WTC11 (cell line): Measurements from ENCODE around the gene KDM4E. TPM values are rescaled to one million over a fixed set of nuclear protein-coding genes. Genes with fewer than 3 reads are reported as not detected.

Experiments used
- ATAC-seq: fragments of 200-7000 bp; cut with Tn5 transposase; 2 replicates; pipeline ENCODE4 v1.10.0; 2021; ENCODE audit warnings: mild to moderate bottlenecking, moderate library complexity
- CTCF ChIA-PET: fragments of 300-600 bp; sonication (Branson Sonifier 250); formaldehyde crosslinking; loops from one replicate; lab custom pipeline; 2021; ENCODE audit warnings: antibody characterized with exemption; lab: Charles Lee
- POLR2A ChIA-PET: fragments of 350-600 bp; sonication (Branson Sonifier 250); formaldehyde crosslinking; loops from one replicate; lab custom pipeline; 2021; ENCODE audit warnings: antibody characterized with exemption; lab: Charles Lee
- DNase-seq: peaks from one replicate; pipeline ENCODE4 v3.0.0; 2021; ENCODE audit warnings: low spot score
- H3K27ac Mint-ChIP-seq: 2 replicates; pipeline ENCODE4 v1.8.0; 2021; ENCODE audit warnings: mixed read lengths
- H3K27me3 Mint-ChIP-seq: 2 replicates; pipeline ENCODE4 v1.8.0; 2021; ENCODE audit warnings: low read depth, mild to moderate bottlenecking, moderate library complexity, mixed read lengths
- H3K36me3 Mint-ChIP-seq: 2 replicates; pipeline ENCODE4 v1.8.0; 2021; ENCODE audit warnings: mixed read lengths
- H3K4me1 Mint-ChIP-seq: 2 replicates; pipeline ENCODE4 v1.8.0; 2022; ENCODE audit warnings: mixed read lengths
- H3K4me3 Mint-ChIP-seq: 2 replicates; pipeline ENCODE4 v1.8.0; 2021; ENCODE audit warnings: mild to moderate bottlenecking, moderate library complexity, mixed read lengths
- H3K9me3 Mint-ChIP-seq: 2 replicates; pipeline ENCODE4 v1.8.0; 2021; ENCODE audit warnings: mixed read lengths
- ARID4B ChIP-seq: sonication (generic); formaldehyde crosslinking; IDR thresholded peaks from 2 replicates; pipeline ENCODE4 v1.8.0; 2023; ENCODE audit warnings: missing genetic modification reagents, mild to moderate bottlenecking, borderline replicate concordance
- ATF1 ChIP-seq: sonication (generic); formaldehyde crosslinking; IDR thresholded peaks from 2 replicates; pipeline ENCODE4 v1.8.1; 2023; ENCODE audit warnings: mild to moderate bottlenecking, moderate library complexity, missing genetic modification reagents
- CBFB ChIP-seq: sonication (generic); formaldehyde crosslinking; IDR thresholded peaks from 2 replicates; pipeline ENCODE4 v1.8.1; 2022; ENCODE audit warnings: mild to moderate bottlenecking, low read depth, missing genetic modification reagents
- HMGA2 ChIP-seq: fragments of 250-450 bp; sonication (Bioruptor Pico); IDR thresholded peaks from 2 replicates; pipeline ENCODE4 v1.4.0; 2021; ENCODE audit warnings: mild to moderate bottlenecking, moderate library complexity
- HMGXB4 ChIP-seq: sonication (generic); formaldehyde crosslinking; IDR thresholded peaks from 2 replicates; pipeline ENCODE4 v1.8.1; 2023; ENCODE audit warnings: mild to moderate bottlenecking, moderate library complexity, missing genetic modification reagents
- KAT7 ChIP-seq: sonication (generic); formaldehyde crosslinking; IDR thresholded peaks from 2 replicates; pipeline ENCODE4 v1.8.1; 2023; ENCODE audit warnings: missing genetic modification reagents, mild to moderate bottlenecking, borderline replicate concordance
- MLX ChIP-seq: sonication (generic); formaldehyde crosslinking; IDR thresholded peaks from 2 replicates; pipeline ENCODE4 v1.8.1; 2023; ENCODE audit warnings: mild to moderate bottlenecking, missing genetic modification reagents, moderate library complexity
- NFATC4 ChIP-seq: fragments of 250-450 bp; sonication (Bioruptor Pico); IDR thresholded peaks from 2 replicates; pipeline ENCODE4 v1.9.0; 2021; ENCODE audit warnings: mild to moderate bottlenecking
- NFE2L1 ChIP-seq: sonication (generic); formaldehyde crosslinking; IDR thresholded peaks from 2 replicates; pipeline ENCODE4 v1.8.1; 2023; ENCODE audit warnings: missing genetic modification reagents
- PRDM15 ChIP-seq: sonication (generic); formaldehyde crosslinking; IDR thresholded peaks from 2 replicates; pipeline ENCODE4 v1.8.0; 2022; ENCODE audit warnings: missing genetic modification reagents
- SMAD3 ChIP-seq: sonication (generic); formaldehyde crosslinking; IDR thresholded peaks from 2 replicates; pipeline ENCODE4 v1.8.0; 2022; ENCODE audit warnings: missing genetic modification reagents, mild to moderate bottlenecking, borderline replicate concordance
- SMAD4 ChIP-seq: sonication (generic); formaldehyde crosslinking; IDR thresholded peaks from 2 replicates; pipeline ENCODE4 v1.8.0; 2022; ENCODE audit warnings: mild to moderate bottlenecking, missing genetic modification reagents
- SOX15 ChIP-seq: fragments of 250-450 bp; sonication (Bioruptor Pico); IDR thresholded peaks from 2 replicates; pipeline ENCODE4 v1.9.0; 2021; ENCODE audit warnings: mild to moderate bottlenecking
- SP1 ChIP-seq: sonication (generic); formaldehyde crosslinking; conservative IDR thresholded peaks from 2 replicates; pipeline ENCODE4 v1.8.1; 2022; ENCODE audit warnings: missing genetic modification reagents
- ZNF121 ChIP-seq: sonication (generic); formaldehyde crosslinking; IDR thresholded peaks from 2 replicates; pipeline ENCODE4 v1.8.0; 2023; ENCODE audit warnings: missing genetic modification reagents
- ZNF396 ChIP-seq: fragments of 250-450 bp; sonication (Bioruptor Pico); IDR thresholded peaks from 2 replicates; pipeline ENCODE4 v1.8.0; 2021; ENCODE audit warnings: mild to moderate bottlenecking, moderate library complexity, borderline replicate concordance
- ZNF532 ChIP-seq: fragments of 250-450 bp; sonication (Bioruptor Pico); IDR thresholded peaks from 2 replicates; pipeline ENCODE4 v1.9.0; 2021; ENCODE audit warnings: mild to moderate bottlenecking, borderline replicate concordance
- total RNA-seq: library from RNA; stranded (reverse); gene quantifications from 3 replicates; pipeline ENCODE4 v1.2.3, GENCODE V29; 2021

The KDM4E gene
- total RNA-seq, 1 experiment from 2014 or later = not detected

GRCh38 chr11:95042906-95043305 is 17.8 kb downstream of the KDM4E start:
- no peak for ATAC-seq
- POLR2A ChIA-PET = no interaction called here
- no peak overlapping the region for H3K4me3 Mint-ChIP-seq
- no peaks in the 10 kb centered on the region for H3K4me1 Mint-ChIP-seq
- no peak for DNase-seq
- CTCF ChIA-PET = no interaction called here
- TF ChIP-seq PRDM15 = no peak
- TF ChIP-seq CBFB (CRISPR knock-in tag) = no peak
- TF ChIP-seq ATF1 (CRISPR knock-in tag) = no peak
- no peak for TF ChIP-seq SMAD3 (CRISPR knock-in tag)
- no peak for TF ChIP-seq SP1
- no peak for TF ChIP-seq SOX15 (CRISPR knock-in tag)
- TF ChIP-seq ZNF532 (CRISPR knock-in tag) = no peak
- TF ChIP-seq, all 79 proteins: peak for 0
- H3K27ac Mint-ChIP-seq = no peak overlapping the region
- peaks cover 9% of the 10 kb centered on the region; the same call in 1 of the 2 replicates for H3K27me3 Mint-ChIP-seq
- H3K9me3 Mint-ChIP-seq = peaks cover 4% of the 10 kb centered on the region; the same call in 1 of the 2 replicates
- no peaks in the 10 kb centered on the region for H3K36me3 Mint-ChIP-seq

GRCh38 chr11:95044010-95044409 is 19.0 kb downstream of the KDM4E start:
- H3K27me3 Mint-ChIP-seq = peaks cover 9% of the 10 kb centered on the region; the same call in 1 of the 2 replicates
- no peak overlapping the region for H3K4me3 Mint-ChIP-seq
- TF ChIP-seq MLX (CRISPR knock-in tag) (no peak), SMAD3 (CRISPR knock-in tag) (no peak), ZNF121 (CRISPR knock-in tag) (no peak), HMGA2 (CRISPR knock-in tag) (no peak), HMGXB4 (CRISPR knock-in tag) (no peak), NFATC4 (CRISPR knock-in tag) (no peak), NFE2L1 (no peak)
- DNase-seq = no peak
- ChIA-PET POLR2A (no interaction called here), CTCF (no interaction called here)
- no peak for ATAC-seq
- H3K4me1 Mint-ChIP-seq = no peaks in the 10 kb centered on the region
- no peak overlapping the region for H3K27ac Mint-ChIP-seq
- no peaks in the 10 kb centered on the region for H3K9me3 Mint-ChIP-seq
- H3K36me3 Mint-ChIP-seq = no peaks in the 10 kb centered on the region

- H3K27ac Mint-ChIP-seq = no peak overlapping the region
- DNase-seq (no peak), ATAC-seq (no peak)
- H3K36me3 Mint-ChIP-seq = no peaks in the 10 kb centered on the region
- H3K27me3 Mint-ChIP-seq = peaks cover 9% of the 10 kb centered on the region; the same call in 1 of the 2 replicates
- CTCF ChIA-PET = no interaction called here
- H3K9me3 Mint-ChIP-seq = no peaks in the 10 kb centered on the region
- POLR2A ChIA-PET = no interaction called here
- no peak overlapping the region for H3K4me3 Mint-ChIP-seq
- no peaks in the 10 kb centered on the region for H3K4me1 Mint-ChIP-seq
- TF ChIP-seq ARID4B (CRISPR knock-in tag) (no peak), KAT7 (no peak), ZNF396 (CRISPR knock-in tag) (no peak), SMAD4 (CRISPR knock-in tag) (no peak)
Measured at GRCh38 chr11:95045812-95046211, 20.8 kb downstream of the KDM4E start.
